ENCODE results near the gene KLK15. TPM values are rescaled to one million over a fixed set of nuclear protein-coding genes. Genes with fewer than 3 reads are reported as not detected.

The KLK15 gene
- total and polyA plus RNA-seq, 2 of the 4 experiments (the other 2 are of a cell fraction), result not detected

- Histone ChIP-seq H2AFZ (replicated peaks; ENCODE audit: low read length, poor library complexity) (peak overlapping the region; percentile 85), H3K27me3 (ENCODE audit: control insufficient read depth, insufficient read depth, low read length) (peaks cover 45% of the 10 kb centered on the region), H4K8ac (ENCODE audit: low read depth in 2 of 2, low read length in 2 of 2) (no peak overlapping the region), H3K4me2 (ENCODE audit: low read depth, low read length) (peak overlapping the region; percentile 77), H2BK120ac (ENCODE audit: low read depth, low read length) (no peak overlapping the region), H3K4me1 (ENCODE audit: control insufficient read depth, insufficient read depth, low read length) (no peaks in the 10 kb centered on the region), H4K5ac (ENCODE audit: low read depth, low read length) (no peak overlapping the region), H3K56ac (ENCODE audit: extremely low read depth, insufficient read depth, low read length) (no peak overlapping the region), H2BK5ac (ENCODE audit: low read depth, low read length, poor library complexity, severe bottlenecking) (no peak overlapping the region), H2AK9ac (replicated peaks; ENCODE audit: low read depth, low read length, poor library complexity) (no peak overlapping the region), H3K4me3 (ENCODE audit: insufficient read depth, low read depth, low read length) (peak overlapping the region; percentile 42), H4K20me1 (ENCODE audit: insufficient read depth, low read length) (no peaks in the 10 kb centered on the region), H2AK5ac (ENCODE audit: low read depth, low read length) (no peak overlapping the region), H4K91ac (ENCODE audit: insufficient read depth, low read depth, low read length) (no peak overlapping the region), H3K9ac (ENCODE audit: low read depth, low read length) (no peak overlapping the region), H3K9me3 (ENCODE audit: control insufficient read depth, insufficient read depth, low read length) (no peaks in the 10 kb centered on the region), H3K18ac (ENCODE audit: low read depth, low read length) (no peak overlapping the region), H2BK20ac (ENCODE audit: low read depth, low read length) (no peak overlapping the region), H3K27ac (ENCODE audit: insufficient read depth, low read length) (no peak overlapping the region), H3K79me1 (ENCODE audit: low read depth in 1 of 2, low read length in 2 of 2) (no peaks in the 10 kb centered on the region), H2BK15ac (ENCODE audit: low read depth, low read length) (no peak overlapping the region), H3K23ac (ENCODE audit: low read depth, low read length) (no peak overlapping the region), H3K14ac (replicated peaks; ENCODE audit: low read depth, low read length) (no peak overlapping the region), H3K36me3 (ENCODE audit: control insufficient read depth, insufficient read depth, low read length) (no peaks in the 10 kb centered on the region), H3K9me1 (ENCODE audit: insufficient read depth, low read length) (no peaks in the 10 kb centered on the region), H3K4ac (ENCODE audit: low read depth, low read length) (no peak overlapping the region)
- dilution Hi-C loops (cut with HindIII; ENCODE audit: low sequenced_read_pairs, unreplicated experiment), result no loop called here
- BruUV-seq (replicated peaks), result no TSS peak
- DNase-seq (no peak), ATAC-seq (ENCODE audit: low read depth) (peak; percentile 87)
- 12% methylated on average over 27 of the region's 52 CpGs; no CpG with 5 or more reads in 1 of the 2 experiments for WGBS, 2 experiments (ENCODE audit: extremely low coverage in 2 of 2, insufficient read length in 1 of 2)
- intact Hi-C loops (cut with micrococcal nuclease), result no loop called here
- in situ Hi-C loops (cut with MboI; ENCODE audit: low sequenced_read_pairs), result no loop called here
- no peak for TF ChIP-seq CEBPB (IDR thresholded peaks at IDR 0.05; ENCODE audit: low read depth, low read length)
- TF ChIP-seq CTCF (conservative IDR thresholded peaks at IDR 0.05; ENCODE audit: low read depth, low read length), result no peak
- TF ChIP-seq RCOR1 (IDR thresholded peaks at IDR 0.05; ENCODE audit: insufficient replicate concordance, low read length), result no peak
- no peak for TF ChIP-seq MXI1 (IDR thresholded peaks at IDR 0.05; ENCODE audit: borderline replicate concordance, low read depth, low read length)
- no peak for TF ChIP-seq FOS (IDR thresholded peaks at IDR 0.05; ENCODE audit: low read depth, low read length)
- TF ChIP-seq SMC3 (IDR thresholded peaks at IDR 0.05; ENCODE audit: low read depth, low read length), result no peak
- no peak for TF ChIP-seq MAZ (IDR thresholded peaks at IDR 0.05; ENCODE audit: borderline replicate concordance, low read depth, low read length)
- TF ChIP-seq POLR2A (IDR thresholded peaks at IDR 0.05; ENCODE audit: low read depth, low read length), result no peak
- no peak for TF ChIP-seq NFE2L2 (IDR thresholded peaks at IDR 0.05; ENCODE audit: low read depth, low read length)
- TF ChIP-seq ELK1 (IDR thresholded peaks at IDR 0.05; ENCODE audit: borderline replicate concordance, low read depth, low read length), result no peak
- TF ChIP-seq BHLHE40 (IDR thresholded peaks at IDR 0.05; ENCODE audit: low read depth, low read length), result no peak
- no peak for TF ChIP-seq CHD1 (IDR thresholded peaks at IDR 0.05; ENCODE audit: low read depth, low read length)
- no peak for TF ChIP-seq RAD21 (IDR thresholded peaks at IDR 0.05; ENCODE audit: low read length)
- CTCF ChIA-PET, result no interaction called here
- POLR2A ChIA-PET (ENCODE audit: unreplicated experiment), result no interaction called here
Measured at GRCh38 chr19:50817941-50818858, 15.2 kb downstream of the KLK15 start.

All from IMR-90 (cell line).